AG04450 (cell line): Measurements from ENCODE around the gene GDAP2. TPM values are rescaled to one million over a fixed set of nuclear protein-coding genes. Genes with fewer than 3 reads are reported as not detected.

ENCODE experiments used
- CTCF ChIA-PET: fragments of 300-600, 350-600 bp; formaldehyde crosslinking; extraction: SDS; loops from one replicate; lab custom pipeline; 2022; ENCODE audit warnings: antibody characterized with exemption, inconsistent platforms; lab: Charles Lee
- POLR2A ChIA-PET: fragments of 350-600 bp; formaldehyde crosslinking; extraction: SDS; loops from one replicate; lab custom pipeline; 2021; ENCODE audit warnings: antibody characterized with exemption, inconsistent platforms; lab: Yijun Ruan, JAX
- DNase-seq: peaks from one replicate; pipeline ENCODE4 v3.0.0-alpha.2; 2011; ENCODE audit warnings: low read depth, low spot score
- H3K27ac ChIP-seq: one replicate; pipeline ENCODE4 v1.5.1; 2012; ENCODE audit warnings: low read depth, low read length, control low read depth
- H3K27me3 ChIP-seq: one replicate; pipeline ENCODE4 v1.6.0; 2012; ENCODE audit warnings: low read length; ENCODE audit not compliant: control insufficient read depth, insufficient read depth
- H3K4me3 ChIP-seq: 2 replicates; pipeline ENCODE4 v1.5.1; 2011; ENCODE audit warnings: mild to moderate bottlenecking, low read depth, low read length, control low read depth
- H3K9me3 ChIP-seq: 2 replicates; pipeline ENCODE4 v1.5.1; 2012; ENCODE audit warnings: low read length; ENCODE audit not compliant: control insufficient read depth, insufficient read depth
- CTCF ChIP-seq: IDR thresholded peaks from 2 replicates; pipeline ENCODE4 v1.5.1; 2011; ENCODE audit warnings: low read depth, low read length, control low read depth, inconsistent platforms
- polyA plus RNA-seq: library from polyadenylated mRNA; depleted of rRNA; stranded (reverse); fragments of >200 nt; gene quantifications from 2 replicates; pipeline ENCODE4 v1.2.3, GENCODE V29; 2011

The GDAP2 gene
- polyA plus RNA-seq, 1 experiment, result 25.4 TPM

GRCh38 chr1:117879284-117879683 is 50.1 kb downstream of the GDAP2 start:
- POLR2A ChIA-PET, result no interaction called here
- Histone ChIP-seq H3K27ac (no peak overlapping the region), H3K4me3 (no peak overlapping the region), H3K27me3 (no peaks in the 10 kb centered on the region), H3K9me3 (peaks cover 8% of the 10 kb centered on the region)
- DNase-seq, result no peak
- CTCF ChIA-PET, result interaction anchor here (1.0 kb wide), 1 partner anchor 345 kb away, joined by 3 read pairs; no protein-coding TSS in a partner anchor
- TF ChIP-seq CTCF, result no peak

GRCh38 chr1:117877823-117878222 is 51.6 kb downstream of the GDAP2 start:
- peaks cover 11% of the 10 kb centered on the region for H3K9me3 ChIP-seq
- POLR2A ChIA-PET, result no interaction called here
- no peaks in the 10 kb centered on the region for H3K27me3 ChIP-seq
- TF ChIP-seq CTCF, result no peak
- CTCF ChIA-PET, result interaction anchor here (0.5 kb wide), 1 partner anchor 65 kb away, joined by 3 read pairs; no protein-coding TSS in a partner anchor
- no peak for DNase-seq
- no peak overlapping the region for H3K27ac ChIP-seq
- H3K4me3 ChIP-seq, result no peak overlapping the region

GRCh38 chr1:117871013-117871412 is 58.4 kb downstream of the GDAP2 start:
- CTCF ChIA-PET, result no interaction called here
- DNase-seq, result no peak
- Histone ChIP-seq H3K27me3 (no peaks in the 10 kb centered on the region), H3K27ac (no peak overlapping the region), H3K9me3 (peaks cover 11% of the 10 kb centered on the region), H3K4me3 (no peak overlapping the region)
- no peak for TF ChIP-seq CTCF
- POLR2A ChIA-PET, result no interaction called here

- Histone ChIP-seq H3K9me3 (no peaks in the 10 kb centered on the region), H3K4me3 (no peak overlapping the region), H3K27me3 (no peaks in the 10 kb centered on the region), H3K27ac (no peak overlapping the region)
- POLR2A ChIA-PET, result interaction anchor here (1.0 to 2.2 kb wide), 2 partner anchors 35 to 40 kb away, joined by 4 to 10 read pairs; no protein-coding TSS in a partner anchor
- peak; percentile 10 for DNase-seq
- CTCF ChIA-PET, result interaction anchor here (0.6 to 2.6 kb wide), 7 partner anchors 10 to 349 kb away, joined by 3 to 10 read pairs (median 6); no protein-coding TSS in a partner anchor
- no peak for TF ChIP-seq CTCF
Observed at GRCh38 chr1:117861694-117862093, 67.7 kb downstream of the GDAP2 start.

- H3K9me3 ChIP-seq, result no peaks in the 10 kb centered on the region
- H3K27ac ChIP-seq, result no peak overlapping the region
- DNase-seq, result peak; percentile 76
- no peaks in the 10 kb centered on the region for H3K27me3 ChIP-seq
- TF ChIP-seq CTCF, result no peak
- ChIA-PET CTCF (interaction anchor here (0.6 to 2.6 kb wide), 8 partner anchors 9 to 348 kb away, joined by 3 to 10 read pairs (median 6); no protein-coding TSS in a partner anchor), POLR2A (interaction anchor here (1.0 to 2.2 kb wide), 2 partner anchors 34 to 40 kb away, joined by 4 to 10 read pairs; no protein-coding TSS in a partner anchor)
- no peak overlapping the region for H3K4me3 ChIP-seq
Observed at GRCh38 chr1:117860896-117861610, 68.4 kb downstream of the GDAP2 start.
